ACC112 (cell line): ENCODE measurements around the gene STYXL1.

Experiments
- H2AFZ ChIP-seq: fragments of 200-600 bp; sonication (generic); one replicate; pipeline ENCODE4 v1.6.0; 2017; ENCODE audit warnings: antibody characterized with exemption, low read length; ENCODE audit not compliant: unreplicated experiment
- H3K27ac ChIP-seq: fragments of 200-600 bp; sonication (generic); 2 replicates; pipeline ENCODE4 v1.5.1; 2014; ENCODE audit warnings: low read depth, mild to moderate bottlenecking, antibody characterized with exemption, low read length, moderate library complexity
- H3K27me3 ChIP-seq: fragments of 200-600 bp; sonication (generic); 2 replicates; pipeline ENCODE4 v1.6.1; 2014; ENCODE audit warnings: mild to moderate bottlenecking, antibody characterized with exemption, low read length, moderate library complexity, mixed read lengths; ENCODE audit not compliant: insufficient read depth
- H3K36me3 ChIP-seq: fragments of 200-600 bp; sonication (generic); 2 replicates; pipeline ENCODE4 v1.6.1; 2016; ENCODE audit warnings: mild to moderate bottlenecking, antibody characterized with exemption, low read length, moderate library complexity, mixed read lengths; ENCODE audit not compliant: insufficient read depth
- H3K4me1 ChIP-seq: fragments of 200-600 bp; sonication (generic); one replicate; pipeline ENCODE4 v1.6.1; 2016; ENCODE audit warnings: low read length, mixed read lengths; ENCODE audit not compliant: insufficient read depth, unreplicated experiment, control insufficient read depth
- H3K4me3 ChIP-seq: fragments of 200-600 bp; sonication (generic); 2 replicates; pipeline ENCODE4 v1.5.1; 2014; ENCODE audit warnings: mild to moderate bottlenecking, low read depth, low read length
- H3K79me2 ChIP-seq: fragments of 200-600 bp; sonication (generic); one replicate; pipeline ENCODE4 v1.6.0; 2016; ENCODE audit warnings: low read length; ENCODE audit not compliant: control insufficient read depth, unreplicated experiment, insufficient read depth

STYXL1 gene

GRCh38 chr7:75950111-75950681 is 97.6 kb downstream of the STYXL1 start:
- Histone ChIP-seq H3K27ac (no peak overlapping the region), H3K4me3 (no peak overlapping the region), H3K36me3 (no peaks in the 10 kb centered on the region), H2AFZ (no peak overlapping the region), H3K27me3 (no peaks in the 10 kb centered on the region), H3K4me1 (peaks cover 14% of the 10 kb centered on the region), H3K79me2 (no peaks in the 10 kb centered on the region)

GRCh38 chr7:75948179-75948578 is 99.6 kb downstream of the STYXL1 start:
- H3K27me3 ChIP-seq, result no peaks in the 10 kb centered on the region
- no peak overlapping the region for H3K4me3 ChIP-seq
- no peak overlapping the region for H2AFZ ChIP-seq
- no peaks in the 10 kb centered on the region for H3K79me2 ChIP-seq
- no peaks in the 10 kb centered on the region for H3K36me3 ChIP-seq
- H3K27ac ChIP-seq, result no peak overlapping the region
- H3K4me1 ChIP-seq, result peaks cover 30% of the 10 kb centered on the region
